Peyer's patch (tissue), 4 donors: Measurements from ENCODE around the gene TGM6.

Experiments
- CTCF ChIP-seq, 6 experiments: fragments of 450-650 bp in 4 of 6; fragments of 200-600 bp in 2 of 6; sonication (generic) in 1 of 6; IDR thresholded peaks; one replicate each; pipeline ENCODE4 v1.5.1; 2017 to 2019; ENCODE audit warnings: antibody characterized with exemption in 6 of 6, mild to moderate bottlenecking in 3 of 6, moderate library complexity in 1 of 6
- POLR2A ChIP-seq, 2 donors: fragments of 450-650 bp; IDR thresholded peaks; one replicate each; pipeline ENCODE4 v1.5.1; 2017; ENCODE audit warnings: antibody characterized with exemption in 2 of 2, mild to moderate bottlenecking in 2 of 2, moderate library complexity in 2 of 2

GRCh38 chr20:2364044-2364443, 16.7 kb upstream of the TGM6 start:
- TF ChIP-seq CTCF (IDR thresholded peaks at IDR 0.05) (no peak), POLR2A (IDR thresholded peaks at IDR 0.05) (no peak)
